IMR-90 (cell line): ENCODE data around the gene ATP8B4. TPM values are rescaled to one million over a fixed set of nuclear protein-coding genes. Genes with fewer than 3 reads are reported as not detected.

ENCODE experiments used
- ATAC-seq: fragments of 200-7000 bp; cut with Tn5 transposase; 2 replicates; pipeline ENCODE4 v1.9.1; 2020; ENCODE audit warnings: low read depth, mild to moderate bottlenecking, moderate library complexity
- BruUV-seq: library from RNA; stranded (reverse); fragments of 400-500 nt; replicated peaks from 2 replicates; lab custom pipeline; 2021; lab: Mats Ljungman, UMichigan
- CTCF ChIA-PET: fragments of 300-600 bp; formaldehyde crosslinking; extraction: SDS; loops from one replicate; lab custom pipeline; 2021; ENCODE audit warnings: antibody characterized with exemption; lab: Yijun Ruan, JAX
- POLR2A ChIA-PET: fragments of 300-600 bp; sonication (Branson Sonifier 250); formaldehyde crosslinking; loops from one replicate; lab custom pipeline; 2022; ENCODE audit warnings: antibody characterized with exemption; ENCODE audit not compliant: unreplicated experiment; lab: Charles Lee
- DNase-seq: peaks from one replicate; pipeline ENCODE4 v3.0.0; 2013
- H2AFZ ChIP-seq: replicated peaks from 2 replicates; pipeline ENCODE3; 2013; ENCODE audit warnings: low read length, mild to moderate bottlenecking; ENCODE audit not compliant: poor library complexity
- H2AK5ac ChIP-seq: 2 replicates; pipeline ENCODE4 v1.6.1; 2013; ENCODE audit warnings: low read depth, low read length, inconsistent platforms
- H2AK9ac ChIP-seq: replicated peaks from 2 replicates; pipeline ENCODE3; 2013; ENCODE audit warnings: mild to moderate bottlenecking, low read depth, low read length, moderate library complexity; ENCODE audit not compliant: poor library complexity
- H2BK120ac ChIP-seq: 2 replicates; pipeline ENCODE4 v1.6.1; 2013; ENCODE audit warnings: low read depth, low read length, inconsistent platforms
- H2BK15ac ChIP-seq: 3 replicates; pipeline ENCODE4 v1.6.1; 2013; ENCODE audit warnings: low read depth, low read length, inconsistent platforms
- H2BK20ac ChIP-seq: 2 replicates; pipeline ENCODE4 v1.6.1; 2013; ENCODE audit warnings: low read depth, mild to moderate bottlenecking, inconsistent platforms, low read length, moderate library complexity
- H2BK5ac ChIP-seq: 2 replicates; pipeline ENCODE4 v1.6.1; 2013; ENCODE audit warnings: mild to moderate bottlenecking, low read depth, low read length, inconsistent platforms; ENCODE audit not compliant: poor library complexity, severe bottlenecking
- H3K14ac ChIP-seq: replicated peaks from 2 replicates; pipeline ENCODE4 v1.6.1; 2013; ENCODE audit warnings: low read depth, low read length, inconsistent platforms
- H3K18ac ChIP-seq: 2 replicates; pipeline ENCODE4 v1.6.1; 2013; ENCODE audit warnings: low read depth, low read length, control low read depth
- H3K23ac ChIP-seq: 2 replicates; pipeline ENCODE4 v1.6.1; 2013; ENCODE audit warnings: low read depth, low read length, inconsistent platforms
- H3K27ac ChIP-seq: 2 replicates; pipeline ENCODE4 v1.5.1; 2013; ENCODE audit warnings: mild to moderate bottlenecking, control low read depth, low read length; ENCODE audit not compliant: insufficient read depth
- H3K27me3 ChIP-seq: 2 replicates; pipeline ENCODE4 v1.6.1; 2013; ENCODE audit warnings: low read length; ENCODE audit not compliant: control insufficient read depth, insufficient read depth
- H3K36me3 ChIP-seq: 2 replicates; pipeline ENCODE4 v1.6.1; 2013; ENCODE audit warnings: low read length, mixed read lengths; ENCODE audit not compliant: control insufficient read depth, insufficient read depth
- H3K4ac ChIP-seq: 2 replicates; pipeline ENCODE4 v1.6.1; 2013; ENCODE audit warnings: low read depth, low read length, inconsistent platforms
- H3K4me1 ChIP-seq: 2 replicates; pipeline ENCODE4 v1.6.1; 2013; ENCODE audit warnings: low read length, mixed read lengths; ENCODE audit not compliant: control insufficient read depth, insufficient read depth
- H3K4me2 ChIP-seq: 2 replicates; pipeline ENCODE4 v1.6.1; 2013; ENCODE audit warnings: low read depth, mild to moderate bottlenecking, control low read depth, low read length, moderate library complexity
- H3K4me3 ChIP-seq: 2 replicates; pipeline ENCODE4 v1.5.1; 2013; ENCODE audit warnings: low read depth, mild to moderate bottlenecking, control low read depth, low read length, moderate library complexity; ENCODE audit not compliant: insufficient read depth
- H3K56ac ChIP-seq: 2 replicates; pipeline ENCODE4 v1.6.1; 2013; ENCODE audit warnings: low read length, inconsistent platforms; ENCODE audit not compliant: insufficient read depth; ENCODE audit errors: extremely low read depth
- H3K79me1 ChIP-seq, 2 experiments: 2 replicates each; pipeline ENCODE4 v1.6.1; 2013; ENCODE audit warnings: low read length in 2 of 2, inconsistent platforms in 1 of 2, low read depth in 1 of 2
- H3K9ac ChIP-seq: 2 replicates; pipeline ENCODE4 v1.6.1; 2013; ENCODE audit warnings: low read depth, low read length, control low read depth
- H3K9me1 ChIP-seq: 2 replicates; pipeline ENCODE4 v1.6.1; 2013; ENCODE audit warnings: low read length, inconsistent platforms; ENCODE audit not compliant: insufficient read depth
- H3K9me3 ChIP-seq: 2 replicates; pipeline ENCODE4 v1.6.1; 2013; ENCODE audit warnings: low read length; ENCODE audit not compliant: control insufficient read depth, insufficient read depth
- H4K20me1 ChIP-seq: 2 replicates; pipeline ENCODE4 v1.6.1; 2013; ENCODE audit warnings: low read length, inconsistent platforms; ENCODE audit not compliant: insufficient read depth
- H4K5ac ChIP-seq: 2 replicates; pipeline ENCODE4 v1.6.1; 2013; ENCODE audit warnings: mild to moderate bottlenecking, low read depth, low read length, control low read depth
- H4K8ac ChIP-seq, 2 experiments: 2 replicates each; pipeline ENCODE4 v1.6.1; 2013; ENCODE audit warnings: low read depth in 2 of 2, low read length in 2 of 2, control low read depth in 1 of 2, inconsistent platforms in 1 of 2
- H4K91ac ChIP-seq: 2 replicates; pipeline ENCODE4 v1.6.1; 2013; ENCODE audit warnings: low read depth, low read length, inconsistent platforms; ENCODE audit not compliant: insufficient read depth
- BHLHE40 ChIP-seq: fragments of 150-350 bp; IDR thresholded peaks from 2 replicates; pipeline ENCODE4 v1.6.1; 2016; ENCODE audit warnings: mild to moderate bottlenecking, low read depth, low read length
- CEBPB ChIP-seq: IDR thresholded peaks from 2 replicates; pipeline ENCODE4 v1.6.1; 2012; ENCODE audit warnings: low read depth, low read length, improper control_type of control experiment
- CHD1 ChIP-seq: IDR thresholded peaks from 2 replicates; pipeline ENCODE4 v1.6.1; 2012; ENCODE audit warnings: low read depth, low read length, improper control_type of control experiment
- ELK1 ChIP-seq: fragments of 150-350 bp; IDR thresholded peaks from 2 replicates; pipeline ENCODE4 v1.6.1; 2016; ENCODE audit warnings: low read depth, mild to moderate bottlenecking, low read length, moderate library complexity, borderline replicate concordance
- MAFK ChIP-seq: IDR thresholded peaks from 2 replicates; pipeline ENCODE4 v1.6.1; 2012; ENCODE audit warnings: low read depth, low read length, improper control_type of control experiment
- NFE2L2 ChIP-seq: fragments of 150-350 bp; IDR thresholded peaks from 2 replicates; pipeline ENCODE4 v1.6.1; 2016; ENCODE audit warnings: low read depth, mild to moderate bottlenecking, low read length
- POLR2A ChIP-seq: IDR thresholded peaks from 2 replicates; pipeline ENCODE4 v1.6.1; 2012; ENCODE audit warnings: mild to moderate bottlenecking, low read depth, low read length
- RAD21 ChIP-seq: IDR thresholded peaks from 2 replicates; pipeline ENCODE4 v1.6.1; 2012; ENCODE audit warnings: low read length, improper control_type of control experiment
- RCOR1 ChIP-seq: IDR thresholded peaks from 2 replicates; pipeline ENCODE4 v1.6.1; 2012; ENCODE audit warnings: mild to moderate bottlenecking, low read length, improper control_type of control experiment; ENCODE audit not compliant: insufficient replicate concordance
- RFX5 ChIP-seq: IDR thresholded peaks from 2 replicates; pipeline ENCODE4 v1.8.0; 2012; ENCODE audit warnings: low read depth, mild to moderate bottlenecking, low read length, moderate library complexity
- SMC3 ChIP-seq: fragments of 150-350 bp; IDR thresholded peaks from 2 replicates; pipeline ENCODE4 v1.6.1; 2016; ENCODE audit warnings: low read depth, mild to moderate bottlenecking, antibody characterized with exemption, low read length, moderate library complexity
- USF2 ChIP-seq: fragments of 150-350 bp; IDR thresholded peaks from 2 replicates; pipeline ENCODE4 v1.6.1; 2017; ENCODE audit warnings: mild to moderate bottlenecking, antibody characterized with exemption, low read length, low read depth
- WGBS, 2 experiments: methylation state at CpG; one replicate each; pipeline versions ENCODE4 v1.1.5 to v1.1.7; 2013; ENCODE audit warnings: missing lambda C conversion rate in 2 of 2; ENCODE audit not compliant: insufficient read length in 1 of 2; ENCODE audit errors: extremely low coverage in 2 of 2; 5-methylcytosine and 5-hydroxymethylcytosine counted together
- dilution Hi-C: fragments of 300-500 bp; cut with HindIII; formaldehyde crosslinking; loops from one replicate; pipeline ENCODE4 v1.14.3; 2018; ENCODE audit warnings: low sequenced_read_pairs; ENCODE audit not compliant: unreplicated experiment
- in situ Hi-C: fragments of 300-500 bp; cut with MboI; formaldehyde crosslinking; loops from 3 replicates; pipeline ENCODE4 v1.14.3; 2019; ENCODE audit warnings: low sequenced_read_pairs, inconsistent platforms, mixed read lengths
- intact Hi-C: fragments of 100-400 bp; cut with micrococcal nuclease; formaldehyde crosslinking; loops from 2 replicates; pipeline ENCODE4 v1.10.0; 2022
- polyA plus RNA-seq, 3 experiments: library from polyadenylated mRNA; depleted of rRNA; stranded (reverse); fragments of >200 nt; gene quantifications; 2 replicates each; pipeline ENCODE4 v1.2.3, GENCODE V29; 2012; ENCODE audit warnings: low replicate concordance in 1 of 3
- total RNA-seq: library from RNA; depleted of rRNA; stranded (reverse); fragments of >200 nt; gene quantifications from 2 replicates; pipeline ENCODE4 v1.2.3, GENCODE V29; 2012
- TF ChIP-seq, protein P1 (sequence below): conservative IDR thresholded peaks from 2 replicates; pipeline ENCODE4 v1.5.1; 2012; ENCODE audit warnings: mild to moderate bottlenecking, low read depth, low read length, improper control_type of control experiment

ATP8B4 gene
- total and polyA plus RNA-seq, 2 of the 4 experiments (the other 2 are of a cell fraction) = 0.12 to 0.54 TPM

DNA sequence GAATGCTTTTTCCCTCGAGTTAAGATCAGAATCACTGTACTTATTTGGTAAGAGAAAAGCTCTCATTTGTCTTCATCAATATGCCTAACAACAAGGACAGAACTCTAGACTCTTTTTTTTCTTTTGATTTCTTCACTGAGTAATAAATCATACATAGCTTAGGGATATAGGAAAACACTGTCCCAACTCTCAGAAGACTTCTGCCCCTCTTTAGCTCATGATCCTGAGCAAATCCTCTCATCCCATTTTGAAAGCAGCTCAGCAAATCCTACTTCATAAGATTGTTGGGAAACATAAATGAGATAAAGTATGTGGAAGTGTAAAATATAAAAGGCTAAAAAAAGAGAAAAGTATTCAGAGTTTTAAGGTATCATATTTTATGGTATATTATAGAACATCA lies 141.7 kb downstream of the ATP8B4 start:
- Histone ChIP-seq H4K8ac (no peak overlapping the region), H3K36me3 (no peaks in the 10 kb centered on the region), H3K9me3 (no peaks in the 10 kb centered on the region), H3K4me1 (peaks cover 2% of the 10 kb centered on the region; the same call in 1 of the 2 replicates), H3K27me3 (no peaks in the 10 kb centered on the region), H3K27ac (no peak overlapping the region), H4K5ac (no peak overlapping the region), H2BK20ac (no peak overlapping the region), H3K4me2 (no peak overlapping the region), H3K79me1 (no peaks in the 10 kb centered on the region), H2BK120ac (no peak overlapping the region), H3K18ac (no peak overlapping the region), H3K23ac (no peak overlapping the region), H2BK15ac (no peak overlapping the region), H3K4me3 (no peak overlapping the region), H2AK9ac (no peak overlapping the region), H3K9ac (no peak overlapping the region), H2AK5ac (no peak overlapping the region), H4K91ac (no peak overlapping the region), H3K4ac (no peak overlapping the region), H2BK5ac (no peak overlapping the region), H3K56ac (no peak overlapping the region), H3K9me1 (no peaks in the 10 kb centered on the region), H3K14ac (no peak overlapping the region), H4K20me1 (no peaks in the 10 kb centered on the region), H2AFZ (no peak overlapping the region)
- intact Hi-C loops = no loop called here
- in situ Hi-C loops = no loop called here
- dilution Hi-C loops = no loop called here
- no peak for TF ChIP-seq RCOR1
- no peak for TF ChIP-seq RFX5
- TF ChIP-seq USF2 = no peak
- TF ChIP-seq CHD1 = no peak
- TF ChIP-seq RAD21 = no peak
- no peak for TF ChIP-seq BHLHE40
- no peak for TF ChIP-seq MAFK
- no peak for TF ChIP-seq ELK1
- no peak for TF ChIP-seq NFE2L2
- TF ChIP-seq POLR2A = no peak
- TF ChIP-seq, protein P1, sequence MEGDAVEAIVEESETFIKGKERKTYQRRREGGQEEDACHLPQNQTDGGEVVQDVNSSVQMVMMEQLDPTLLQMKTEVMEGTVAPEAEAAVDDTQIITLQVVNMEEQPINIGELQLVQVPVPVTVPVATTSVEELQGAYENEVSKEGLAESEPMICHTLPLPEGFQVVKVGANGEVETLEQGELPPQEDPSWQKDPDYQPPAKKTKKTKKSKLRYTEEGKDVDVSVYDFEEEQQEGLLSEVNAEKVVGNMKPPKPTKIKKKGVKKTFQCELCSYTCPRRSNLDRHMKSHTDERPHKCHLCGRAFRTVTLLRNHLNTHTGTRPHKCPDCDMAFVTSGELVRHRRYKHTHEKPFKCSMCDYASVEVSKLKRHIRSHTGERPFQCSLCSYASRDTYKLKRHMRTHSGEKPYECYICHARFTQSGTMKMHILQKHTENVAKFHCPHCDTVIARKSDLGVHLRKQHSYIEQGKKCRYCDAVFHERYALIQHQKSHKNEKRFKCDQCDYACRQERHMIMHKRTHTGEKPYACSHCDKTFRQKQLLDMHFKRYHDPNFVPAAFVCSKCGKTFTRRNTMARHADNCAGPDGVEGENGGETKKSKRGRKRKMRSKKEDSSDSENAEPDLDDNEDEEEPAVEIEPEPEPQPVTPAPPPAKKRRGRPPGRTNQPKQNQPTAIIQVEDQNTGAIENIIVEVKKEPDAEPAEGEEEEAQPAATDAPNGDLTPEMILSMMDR = no peak
- no peak for TF ChIP-seq CEBPB
- no peak for TF ChIP-seq SMC3
- ATAC-seq (no peak), DNase-seq (no peak)
- POLR2A ChIA-PET = no interaction called here
- WGBS, 2 experiments = no CpG with 5 or more reads among the region's 1 CpG
- no TSS peak for BruUV-seq
- CTCF ChIA-PET = interaction anchor here (1.2 kb wide), 1 partner anchor 21 kb away, joined by 6 read pairs; no protein-coding TSS in a partner anchor
